Measurements from ENCODE around the gene TBC1D5. TPM values are rescaled to one million over a fixed set of nuclear protein-coding genes. Genes with fewer than 3 reads are reported as not detected.

TBC1D5 gene
- polyA plus RNA-seq, 3 donors, result 8.9 to 25.6 (median 18.1) TPM

DNA sequence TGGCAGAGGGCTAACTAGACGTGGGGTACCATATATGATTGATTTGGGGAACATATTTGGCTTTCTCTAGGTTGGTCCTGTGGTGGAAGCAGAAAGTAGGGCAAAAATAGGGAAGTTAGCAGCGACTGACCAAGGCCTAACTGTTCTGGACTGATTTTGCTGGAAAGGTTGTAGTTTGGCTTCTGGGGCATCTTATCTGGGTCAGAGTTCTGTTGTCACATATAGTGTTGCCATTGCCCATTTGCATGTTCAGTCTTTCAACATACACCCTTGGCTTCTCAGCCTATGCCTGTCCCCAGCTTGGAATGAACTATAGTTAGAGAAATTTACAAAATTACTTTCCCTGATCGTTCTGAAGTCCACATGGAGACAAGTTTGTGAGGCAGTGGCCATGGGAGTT is 426.5 kb downstream of the TBC1D5 start:
- WGBS, 3 donors, result 72 to 86% (median 80%) methylated on average over 3 of the region's 3 CpGs
- no peak overlapping the region for H3K27ac ChIP-seq (ENCODE audit: low read depth, low read length)

DNA sequence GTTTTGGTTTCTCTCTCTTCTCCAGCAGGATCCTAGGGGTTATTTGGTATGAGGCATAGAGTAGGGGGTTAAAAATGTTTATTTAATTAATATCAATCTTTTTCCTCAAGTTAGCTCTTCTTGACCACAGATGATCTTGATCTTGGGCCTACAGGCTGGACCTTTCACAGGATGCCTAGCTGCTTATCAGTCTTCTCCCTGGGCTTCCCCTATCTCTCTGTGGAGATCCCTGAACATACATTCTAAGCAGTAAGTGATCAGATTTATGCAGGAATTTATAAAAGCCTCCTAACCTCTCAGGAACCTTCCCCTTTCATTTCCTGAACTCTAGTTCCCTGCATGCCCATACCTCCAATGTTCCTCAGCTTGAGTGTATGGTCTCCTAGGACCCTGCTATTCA is 428.3 kb downstream of the TBC1D5 start:
- no peak overlapping the region for H3K27ac ChIP-seq (ENCODE audit: low read depth, low read length)

DNA sequence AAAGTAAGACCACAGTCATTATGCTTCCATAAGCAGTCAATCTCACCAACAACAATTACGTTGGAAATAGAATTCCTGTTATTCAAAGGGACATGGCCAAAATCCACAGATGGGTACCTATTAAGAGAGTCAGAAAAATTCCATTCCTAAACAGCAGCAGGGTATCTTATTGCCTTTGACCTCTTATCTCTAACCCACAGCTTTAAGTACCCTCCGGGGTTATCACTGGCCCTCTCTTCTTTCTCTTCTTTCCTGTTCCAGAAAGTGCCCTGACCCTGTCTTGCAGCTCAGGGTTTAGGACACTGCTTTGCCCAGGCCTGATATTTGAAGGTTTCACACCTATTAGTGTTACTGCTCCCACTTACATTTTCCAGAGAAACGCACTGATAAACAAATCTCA is 428.7 kb downstream of the TBC1D5 start:
- 74 to 89% (median 82%) methylated on average over 3 of the region's 3 CpGs for WGBS, 3 donors

DNA sequence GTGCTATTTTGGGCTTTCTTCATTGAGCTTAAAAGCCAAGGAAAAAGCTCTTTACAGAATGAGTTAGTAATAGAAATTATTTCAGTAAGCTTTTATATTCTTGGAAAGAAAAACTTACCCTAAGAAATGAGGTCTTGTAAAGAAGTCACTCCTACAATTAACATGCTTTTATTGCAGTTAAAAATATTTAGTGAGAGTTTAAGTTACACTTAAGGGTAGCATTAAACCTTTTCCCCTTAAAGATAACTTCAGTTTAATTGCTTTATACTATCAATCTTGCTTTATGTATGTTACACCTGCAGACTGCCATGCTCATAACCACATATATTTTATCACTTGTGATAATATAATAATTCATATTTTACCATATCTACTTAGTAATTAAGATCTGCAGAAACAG is 431.4 kb downstream of the TBC1D5 start:
- H3K27ac ChIP-seq (ENCODE audit: low read depth, low read length), result no peak overlapping the region

More for the DNA sequence above, 428.7 kb downstream of the TBC1D5 start:
- no peak overlapping the region for H3K27ac ChIP-seq (ENCODE audit: low read depth, low read length)

DNA sequence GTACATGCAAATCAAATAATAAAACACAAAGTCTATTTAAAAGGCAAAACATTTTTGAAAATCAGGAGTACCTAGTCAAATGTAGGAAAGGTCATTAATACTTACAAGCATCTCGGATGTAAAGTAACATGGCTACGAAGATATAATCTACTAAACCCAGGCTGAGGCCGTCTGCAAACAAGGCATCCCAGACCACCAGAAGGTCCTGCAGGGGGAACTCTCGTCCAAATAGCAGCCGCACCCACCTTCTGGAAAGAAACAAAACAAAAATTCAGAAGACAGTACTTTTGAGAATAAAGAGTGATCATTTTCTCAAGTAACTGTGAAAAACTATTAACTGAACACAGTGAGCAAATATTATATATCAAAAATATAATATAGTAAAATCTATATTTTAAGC is 434.5 kb downstream of the TBC1D5 start:
- no peak overlapping the region for H3K27ac ChIP-seq (ENCODE audit: low read depth, low read length)
- 85 to 94% (median 91%) methylated on average over 5 of the region's 5 CpGs for WGBS, 3 donors

DNA sequence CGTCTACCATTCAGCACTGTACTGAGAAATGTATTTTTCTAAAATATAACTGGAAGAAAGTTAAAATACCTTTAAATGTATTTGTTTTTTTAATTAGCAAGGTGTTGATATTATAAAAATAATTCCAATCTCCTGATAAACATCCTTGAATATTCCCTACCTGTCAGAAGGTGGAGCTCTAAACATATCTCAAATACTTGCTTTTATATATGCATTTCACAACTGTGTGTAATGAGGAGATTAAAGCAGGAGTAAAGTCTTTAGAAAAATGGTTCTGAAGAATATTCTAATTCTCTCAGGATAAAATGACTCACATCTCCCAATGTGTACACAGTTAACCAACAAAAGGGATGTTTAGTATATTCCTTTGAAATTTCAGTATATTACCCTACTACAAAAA is 434.9 kb downstream of the TBC1D5 start:
- 89 to 97% (median 92%) methylated on average over 1 of the region's 1 CpG for WGBS, 3 donors
- H3K27ac ChIP-seq (ENCODE audit: low read depth, low read length), result no peak overlapping the region

DNA sequence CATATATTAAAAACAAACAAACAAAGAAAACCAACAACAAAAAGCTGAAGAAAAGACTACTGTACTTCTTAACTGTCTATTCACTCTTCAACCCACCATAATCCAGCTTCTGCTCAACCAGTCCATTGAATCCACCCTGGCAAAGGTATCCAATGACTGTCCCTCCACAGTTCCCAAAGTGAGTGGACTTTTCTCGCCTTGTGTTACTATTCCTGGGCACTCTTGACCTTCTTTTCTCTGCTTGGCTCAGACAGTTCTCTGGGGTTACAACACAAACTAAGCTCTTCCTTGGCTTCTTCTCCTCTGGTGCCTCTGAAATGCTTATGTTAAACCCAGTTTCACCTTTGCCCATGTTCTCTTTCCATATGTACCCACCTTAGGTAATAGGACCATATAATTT is 437.5 kb downstream of the TBC1D5 start:
- WGBS, 3 donors, result 0 to 41% (median 0%) methylated on average over 1 of the region's 1 CpG
- H3K27ac ChIP-seq (ENCODE audit: low read depth, low read length), result no peak overlapping the region

DNA sequence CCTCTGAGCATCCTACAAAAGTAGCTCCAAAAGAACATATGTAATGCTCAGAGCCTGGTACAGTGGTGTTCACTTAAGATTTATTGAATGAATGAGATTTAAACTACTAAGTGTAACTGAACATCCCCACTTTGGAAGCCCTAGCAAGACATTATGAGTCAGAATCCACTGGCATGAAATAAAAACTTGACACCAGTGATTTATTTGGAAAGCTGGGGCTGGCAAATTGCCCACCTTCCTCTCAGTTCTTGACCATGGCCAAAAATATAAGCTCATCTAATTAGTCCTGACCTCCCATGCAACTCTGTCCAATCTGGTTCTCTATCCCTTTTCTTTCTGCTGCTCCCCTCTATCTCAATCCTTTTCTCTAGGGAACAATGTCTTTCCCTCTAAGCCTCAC is 439.7 kb downstream of the TBC1D5 start:
- H3K27ac ChIP-seq (ENCODE audit: low read depth, low read length), result no peak overlapping the region

DNA sequence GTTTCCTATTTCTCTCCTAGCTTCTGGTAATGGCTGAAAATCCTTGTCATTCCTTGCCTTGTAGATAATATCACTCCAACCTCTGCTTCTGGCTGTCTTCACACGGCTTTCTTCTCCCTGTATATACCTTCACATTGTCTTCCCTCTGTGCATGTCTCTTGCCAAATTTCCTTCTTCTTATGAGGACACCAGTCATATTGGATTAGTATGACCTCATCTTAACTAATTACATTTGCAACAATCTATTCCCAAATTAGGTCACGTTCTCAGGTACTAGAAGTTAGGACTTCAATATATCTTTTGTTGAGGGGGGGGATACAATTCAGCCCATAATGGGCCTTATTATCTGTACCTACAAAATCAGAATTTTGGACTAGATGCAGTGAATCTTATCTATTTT is 440.3 kb downstream of the TBC1D5 start:
- no peak overlapping the region for H3K27ac ChIP-seq (ENCODE audit: low read depth, low read length)
- WGBS, 3 donors, result 78 to 92% (median 78%) methylated on average over 2 of the region's 2 CpGs

DNA sequence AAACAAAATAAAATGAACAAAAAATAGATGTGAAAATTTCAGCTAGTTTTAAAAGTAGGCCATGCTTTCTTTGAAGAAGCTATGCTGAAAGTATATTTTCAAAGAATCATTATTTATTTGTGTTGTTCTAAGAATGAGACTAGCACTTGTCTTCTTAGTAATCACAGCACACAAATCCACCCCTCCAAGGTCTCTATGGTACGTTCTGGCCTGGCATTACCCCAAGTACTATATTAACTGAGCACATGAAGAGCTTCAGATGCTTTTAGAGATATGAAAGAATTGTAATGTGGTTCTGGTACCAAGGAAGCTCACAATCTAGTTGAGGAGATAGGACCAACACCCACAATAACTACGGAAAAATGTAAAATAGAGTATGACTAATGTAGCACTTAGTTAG is 441.2 kb downstream of the TBC1D5 start:
- WGBS, 3 donors, result 59 to 80% (median 77%) methylated on average over 2 of the region's 2 CpGs
- no peak overlapping the region for H3K27ac ChIP-seq (ENCODE audit: low read depth, low read length)

DNA sequence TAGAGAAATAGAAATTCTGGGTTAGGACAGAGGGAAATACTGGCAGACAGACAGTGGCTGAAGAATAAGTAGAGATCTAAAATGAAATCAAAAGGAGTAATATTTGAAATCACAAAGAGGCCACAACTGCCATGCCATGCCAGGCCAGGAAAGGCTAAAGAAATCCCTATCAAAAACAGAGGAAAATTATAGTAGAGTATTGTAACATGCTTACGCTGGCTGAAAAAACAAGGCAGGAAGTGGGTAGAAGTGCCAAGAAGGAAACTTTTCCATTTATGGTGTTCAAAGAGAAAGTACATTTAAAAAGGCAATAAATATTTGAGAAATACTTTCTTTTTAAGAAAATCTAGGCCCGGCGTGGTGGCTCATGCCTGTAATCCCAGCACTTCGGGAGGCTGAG is 442.0 kb downstream of the TBC1D5 start:
- H3K27ac ChIP-seq (ENCODE audit: low read depth, low read length), result no peak overlapping the region
- WGBS, 3 donors, result 69 to 93% (median 74%) methylated on average over 4 of the region's 4 CpGs

DNA sequence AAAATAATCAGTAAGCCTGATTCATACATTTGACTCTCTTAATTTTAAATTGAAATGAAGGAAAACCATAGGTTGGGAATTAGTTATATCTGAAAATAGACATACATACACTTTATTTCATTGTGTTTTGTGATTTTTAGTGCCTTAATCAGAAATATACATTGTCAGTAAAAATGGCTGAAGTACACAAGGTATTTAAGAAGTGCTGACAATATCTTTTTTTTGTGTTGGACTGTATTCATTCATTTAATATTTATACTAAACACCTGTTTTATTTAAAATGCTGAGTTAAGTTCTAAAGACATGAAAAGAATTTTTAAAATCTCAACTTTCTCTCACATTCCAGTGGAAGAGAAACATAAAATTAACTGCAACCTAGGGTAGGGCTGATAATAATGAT is 444.4 kb downstream of the TBC1D5 start:
- no peak overlapping the region for H3K27ac ChIP-seq (ENCODE audit: low read depth, low read length)

DNA sequence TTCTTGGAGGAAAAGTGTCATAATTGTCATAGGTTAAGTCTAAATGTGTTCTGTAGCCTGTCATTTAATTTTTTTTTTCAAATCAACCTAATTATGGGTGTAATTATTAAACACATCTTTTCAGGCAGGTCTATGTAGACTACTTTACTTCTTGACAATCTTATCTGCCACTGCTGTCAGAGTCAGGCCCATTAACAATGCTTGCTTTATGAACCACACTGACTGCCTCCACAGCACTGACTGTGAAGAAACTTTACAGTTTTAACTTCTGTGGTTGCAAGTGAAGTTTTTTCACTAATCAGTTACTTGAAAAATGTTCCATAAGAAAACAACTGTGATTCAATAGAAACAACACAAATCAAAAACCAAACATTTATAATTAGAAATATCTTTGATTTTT is 449.9 kb downstream of the TBC1D5 start:
- H3K27ac ChIP-seq (ENCODE audit: low read depth, low read length), result no peak overlapping the region

DNA sequence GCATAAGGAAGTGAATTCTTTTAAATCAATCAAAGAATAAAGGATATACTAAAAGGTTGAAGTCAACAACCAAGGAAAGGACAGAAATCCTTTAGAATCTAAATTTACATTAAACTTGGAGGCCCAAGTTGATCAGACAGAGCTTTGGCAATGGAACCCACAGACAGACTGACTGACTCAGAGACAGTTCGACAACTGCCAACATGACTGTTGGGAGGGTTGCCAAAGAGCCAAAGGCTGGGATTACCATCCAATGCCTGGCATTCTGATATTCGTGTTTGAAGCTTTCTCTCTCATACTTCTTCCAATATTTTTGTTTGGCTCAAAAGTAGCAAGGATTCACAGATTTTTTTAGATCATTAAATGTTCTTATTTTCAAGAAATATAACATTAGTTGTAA is 451.5 kb downstream of the TBC1D5 start:
- H3K27ac ChIP-seq (ENCODE audit: low read depth, low read length), result no peak overlapping the region
- WGBS, 3 donors, result 88 to 90% (median 89%) methylated on average over 2 of the region's 2 CpGs

DNA sequence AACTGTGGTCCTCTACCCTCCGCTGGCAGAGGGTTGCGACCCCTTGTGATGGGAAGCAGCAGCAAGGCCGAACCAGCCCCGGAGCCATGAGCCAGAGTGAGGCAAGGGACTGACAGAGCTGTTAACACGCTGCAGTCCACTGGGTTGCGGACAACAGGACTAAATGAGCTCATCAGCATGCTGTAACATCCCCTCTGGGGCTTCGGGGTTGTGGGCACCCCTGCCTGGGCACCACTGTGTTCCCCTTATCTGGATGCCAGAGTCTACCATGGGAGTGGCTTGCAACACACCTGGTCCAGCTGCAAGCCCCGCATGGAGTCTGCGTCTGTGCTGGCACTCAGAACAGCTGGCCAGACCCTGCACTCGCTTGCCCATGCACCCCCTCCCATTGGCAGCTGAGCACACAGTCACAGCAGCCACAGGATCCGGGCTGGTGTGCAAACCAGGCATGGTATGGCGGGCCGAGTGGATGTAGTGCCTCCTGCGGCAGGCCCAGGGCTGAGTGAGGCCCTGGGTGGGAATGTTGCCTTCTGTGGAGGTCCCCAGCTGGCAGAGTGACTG is 453.5 kb downstream of the TBC1D5 start:
- no peak overlapping the region for H3K27ac ChIP-seq (ENCODE audit: low read depth, low read length)
- WGBS, 3 donors, result 97 to 100% (median 98%) methylated on average over 14 of the region's 14 CpGs

DNA sequence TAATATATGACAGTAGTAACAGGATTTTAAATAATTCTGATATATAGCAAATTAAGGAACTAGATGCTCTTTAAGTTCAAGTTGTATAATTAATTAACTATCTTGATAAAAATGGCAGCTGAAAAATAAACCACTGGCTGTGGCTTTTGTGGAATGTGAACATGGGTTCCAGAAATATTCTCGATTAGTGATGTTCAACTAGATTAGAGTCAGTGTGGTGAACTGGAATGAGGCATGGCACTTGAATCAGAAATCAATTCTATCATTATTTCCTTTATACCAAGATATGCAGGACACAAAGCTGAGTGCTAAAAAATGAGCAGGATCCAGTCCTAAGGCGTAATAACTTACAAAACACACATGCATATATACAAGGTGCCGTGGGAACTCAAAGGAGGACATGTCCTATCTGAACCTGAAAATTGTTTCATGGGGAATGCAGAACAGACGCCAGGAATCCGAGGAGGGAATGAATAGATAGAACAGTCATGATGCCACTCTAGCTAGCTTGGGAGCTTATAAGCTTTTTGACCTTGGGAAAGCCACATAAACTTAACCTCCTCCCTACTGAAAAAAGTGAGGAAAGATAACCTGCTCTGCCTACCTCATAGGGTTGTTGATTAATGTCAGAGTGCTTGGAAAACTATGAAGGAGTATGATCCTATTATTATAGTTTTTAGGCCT is 455.3 kb downstream of the TBC1D5 start:
- 84 to 94% (median 91%) methylated on average over 5 of the region's 5 CpGs for WGBS, 3 donors
- H3K27ac ChIP-seq (ENCODE audit: low read depth, low read length), result no peak overlapping the region

DNA sequence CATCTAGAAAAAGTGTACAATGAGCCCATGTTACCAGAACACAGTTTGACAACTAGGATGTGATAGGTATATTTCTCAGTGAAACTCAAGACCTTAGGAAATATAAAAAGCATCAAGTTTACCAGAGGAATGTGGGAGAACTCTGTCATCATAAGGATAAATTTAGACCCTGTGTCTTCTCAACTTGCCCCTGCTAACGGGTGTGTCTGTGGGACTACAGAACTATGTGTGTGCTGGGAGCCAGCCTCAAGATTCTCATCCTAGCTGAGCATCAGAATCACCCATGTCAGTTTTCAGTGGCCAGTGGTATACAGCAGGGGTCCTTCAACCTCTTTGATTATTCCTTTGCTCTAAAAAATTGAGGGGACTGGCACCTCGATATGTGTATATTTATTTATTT is 464.4 kb downstream of the TBC1D5 start:
- WGBS, 3 donors, result 84 to 95% (median 91%) methylated on average over 2 of the region's 2 CpGs
- no peak overlapping the region for H3K27ac ChIP-seq (ENCODE audit: low read depth, low read length)

DNA sequence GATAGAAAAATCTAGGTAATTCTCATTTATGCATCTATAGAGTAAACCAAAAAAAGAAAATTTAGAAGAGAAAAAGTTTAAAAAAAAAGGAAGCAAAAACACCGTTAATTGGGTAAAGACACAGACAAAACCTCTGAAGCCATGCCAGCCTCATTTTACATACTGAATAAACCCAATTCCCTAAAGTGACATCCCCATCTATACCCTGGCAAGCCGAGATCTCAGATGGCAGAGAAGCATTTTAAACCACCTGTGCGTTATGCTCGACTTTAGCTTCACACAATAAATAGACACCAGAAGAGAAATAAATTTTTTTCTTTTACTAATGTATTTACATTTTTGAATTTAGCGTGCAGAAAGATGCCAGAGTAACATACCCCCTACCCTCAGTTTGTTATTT is 475.6 kb downstream of the TBC1D5 start:
- H3K27ac ChIP-seq (ENCODE audit: low read depth, low read length), result no peak overlapping the region
- WGBS, 3 donors, result 92 to 95% (median 93%) methylated on average over 5 of the region's 5 CpGs

DNA sequence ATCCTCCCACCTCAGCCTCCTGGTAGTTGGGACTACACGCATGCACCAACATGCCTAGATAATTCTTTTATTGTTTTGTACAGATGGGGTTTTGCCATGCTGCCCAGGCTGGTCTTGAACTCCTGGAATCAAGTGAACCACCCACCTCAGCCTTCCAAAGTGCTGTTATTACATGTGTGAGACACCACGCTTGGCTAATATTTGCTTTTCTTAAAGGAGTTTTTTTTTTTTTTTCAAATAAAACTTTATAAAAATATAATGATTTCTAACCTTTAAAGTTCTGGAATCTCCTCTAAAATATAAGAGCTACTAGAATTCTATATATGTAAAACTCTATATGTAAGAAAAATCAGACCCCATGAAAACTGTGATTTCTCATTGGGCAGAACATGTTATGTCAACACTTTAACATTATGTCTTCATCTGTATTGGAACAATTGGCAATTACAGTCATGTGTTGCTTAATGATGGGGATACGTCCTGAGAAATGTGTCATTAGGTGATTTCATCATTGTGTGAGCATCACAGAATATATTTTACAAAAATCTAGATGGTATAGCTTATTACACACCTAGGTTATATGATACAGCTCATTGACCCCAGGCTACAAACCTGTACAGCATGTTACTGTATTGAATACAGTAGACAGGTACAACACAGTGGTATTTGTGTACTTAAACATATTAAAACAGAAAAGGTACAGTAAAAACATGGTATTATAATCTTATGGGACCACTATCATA is 480.6 kb downstream of the TBC1D5 start:
- 81 to 97% (median 90%) methylated on average over 3 of the region's 3 CpGs for WGBS, 3 donors
- no peak overlapping the region for H3K27ac ChIP-seq (ENCODE audit: low read depth, low read length)

DNA sequence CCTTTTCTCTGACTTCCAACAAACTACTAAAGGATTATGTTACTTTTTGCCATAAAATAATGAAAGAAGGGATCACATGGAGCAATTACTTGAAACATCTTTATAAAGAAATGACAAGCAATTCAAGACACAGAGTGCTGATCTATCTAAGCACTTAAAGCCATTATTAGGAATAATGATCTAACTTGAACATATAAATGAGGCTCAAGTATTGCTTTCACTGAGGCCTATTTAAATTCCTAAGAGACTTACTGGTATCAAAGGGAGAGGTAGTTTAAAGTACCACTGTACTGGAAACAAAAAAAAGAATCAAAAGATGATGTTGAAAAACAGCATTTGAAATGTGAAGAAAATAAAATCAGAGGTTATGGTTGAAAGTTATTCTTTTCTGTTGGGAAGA is 482.2 kb downstream of the TBC1D5 start:
- H3K27ac ChIP-seq (ENCODE audit: low read depth, low read length), result no peak overlapping the region

Measured in adipose tissue (tissue), 3 donors.